ENCODE measurements around the gene AGT. TPM values are rescaled to one million over a fixed set of nuclear protein-coding genes. Genes with fewer than 3 reads are reported as not detected.

The AGT gene
- total and polyA plus RNA-seq, 4 donors, result 23.2 to 120 (median 47.6) TPM

DNA sequence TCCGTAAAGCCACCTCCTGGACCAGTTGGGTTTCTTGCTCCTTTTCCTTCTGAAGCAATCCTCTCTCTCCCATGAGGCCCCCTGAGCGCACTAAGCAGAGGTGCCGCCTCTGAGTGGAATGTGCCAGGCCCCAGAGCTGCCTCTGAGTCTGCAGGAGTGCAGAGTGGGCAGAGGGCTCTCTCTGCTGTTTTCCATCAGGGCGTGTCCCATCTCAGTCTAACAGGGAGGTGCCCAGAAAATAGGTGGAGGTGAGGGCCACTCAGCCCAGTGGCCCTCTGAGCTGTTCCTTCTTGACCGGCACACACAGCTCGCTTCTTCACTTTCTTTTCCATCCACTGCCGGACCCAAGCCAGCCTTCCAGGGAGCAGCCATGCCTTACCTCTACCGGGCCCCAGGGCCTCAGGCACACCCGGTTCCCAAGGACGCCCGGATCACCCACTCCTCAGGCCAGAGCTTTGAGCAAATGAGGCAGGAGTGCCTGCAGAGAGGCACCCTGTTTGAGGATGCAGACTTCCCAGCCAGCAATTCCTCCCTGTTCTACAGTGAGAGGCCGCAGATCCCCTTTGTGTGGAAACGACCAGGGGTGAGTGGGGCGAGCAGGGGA, 33.3 kb upstream of the AGT start, which contains the start of gene CAPN9:
TSS of gene CAPN9 (plus strand) at position 262 of the 604 bp plus-strand sequence. CDS start at position 371, 109 bp downstream.
- Histone ChIP-seq H3K27me3 (ENCODE audit: control insufficient read depth in 1 of 2, insufficient read depth in 2 of 2, low read length in 1 of 2) (no peaks in the 10 kb centered on the region), H3K4me1 (ENCODE audit: control insufficient read depth in 1 of 2, insufficient read depth in 2 of 2, low read length in 2 of 2) (no peaks in the 10 kb centered on the region), H3K27ac (ENCODE audit: low read depth in 1 of 2, low read length in 2 of 2) (no peak within 1 kb of the TSS), H3K36me3 (ENCODE audit: control insufficient read depth in 1 of 2, insufficient read depth in 2 of 2, low read length in 1 of 2) (no peaks in the 10 kb centered on the region), H3K4me3 (ENCODE audit: low read length in 2 of 2) (no peak within 1 kb of the TSS), H3K9me3 (ENCODE audit: control insufficient read depth, low read length) (no peaks in the 10 kb centered on the region)
- WGBS, 2 donors, result 85 to 86% methylated on average over 14 of the region's 14 CpGs
- intact Hi-C loops (cut with DNase I), result no loop called here
- ATAC-seq (ENCODE audit: low FRiP score) (no peak), DNase-seq (no peak)

DNA sequence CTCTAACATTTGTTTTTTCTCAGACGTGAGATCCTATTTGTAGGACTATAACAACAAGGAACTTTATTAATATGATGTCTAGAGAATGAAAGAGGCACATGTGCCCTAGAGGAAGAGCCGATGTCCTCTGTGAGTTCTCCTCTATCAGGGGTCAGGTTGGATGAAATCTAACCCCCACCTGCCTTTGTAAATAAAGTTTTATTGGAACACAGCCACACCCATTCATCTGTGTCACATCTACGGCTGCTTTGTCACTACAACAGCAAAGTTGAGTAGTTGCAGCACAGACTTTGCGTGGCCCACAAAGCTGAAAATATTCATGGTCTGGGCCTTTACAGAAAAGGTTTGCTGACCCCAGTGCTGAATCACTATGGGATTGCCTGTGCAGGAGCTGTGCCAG, 32.7 kb upstream of the AGT start:
- H3K36me3 ChIP-seq (ENCODE audit: control insufficient read depth in 1 of 2, insufficient read depth in 2 of 2, low read length in 1 of 2), result no peaks in the 10 kb centered on the region
- H3K27ac ChIP-seq (ENCODE audit: low read depth in 1 of 2, low read length in 2 of 2), result no peak overlapping the region
- H3K4me1 ChIP-seq (ENCODE audit: control insufficient read depth in 1 of 2, insufficient read depth in 2 of 2, low read length in 2 of 2), result no peaks in the 10 kb centered on the region
- no peaks in the 10 kb centered on the region for H3K9me3 ChIP-seq (ENCODE audit: control insufficient read depth, low read length)
- DNase-seq (no peak), ATAC-seq (ENCODE audit: low FRiP score) (no peak)
- H3K4me3 ChIP-seq (ENCODE audit: low read length in 2 of 2), result no peak overlapping the region
- H3K27me3 ChIP-seq (ENCODE audit: control insufficient read depth in 1 of 2, insufficient read depth in 2 of 2, low read length in 1 of 2), result no peaks in the 10 kb centered on the region
- intact Hi-C loops (cut with DNase I), result no loop called here
- WGBS, 2 donors, result 93 to 95% methylated on average over 4 of the region's 4 CpGs

DNA sequence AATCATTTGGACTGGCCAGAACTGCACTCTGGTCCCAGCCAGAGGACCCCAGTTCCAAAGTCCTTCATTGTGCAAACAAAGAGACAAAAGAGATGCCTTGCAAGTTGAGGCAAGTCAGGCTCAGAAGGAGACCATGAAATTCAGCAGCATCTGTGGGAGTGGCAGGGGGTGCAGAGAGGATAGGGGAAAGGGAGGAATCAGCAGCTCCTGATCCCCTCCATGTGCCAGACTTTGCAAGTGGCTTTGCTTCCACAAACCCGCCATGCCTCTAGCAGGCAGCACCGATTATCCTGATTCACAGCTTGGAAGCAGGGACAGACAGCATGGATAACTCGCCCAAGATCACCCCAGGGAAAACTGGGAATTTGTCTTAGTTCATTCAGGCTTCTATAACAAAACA, 31.1 kb upstream of the AGT start:
- Histone ChIP-seq H3K4me3 (ENCODE audit: low read length in 2 of 2) (no peak overlapping the region), H3K4me1 (ENCODE audit: control insufficient read depth in 1 of 2, insufficient read depth in 2 of 2, low read length in 2 of 2) (no peaks in the 10 kb centered on the region), H3K27me3 (ENCODE audit: control insufficient read depth in 1 of 2, insufficient read depth in 2 of 2, low read length in 1 of 2) (no peaks in the 10 kb centered on the region), H3K27ac (ENCODE audit: low read depth in 1 of 2, low read length in 2 of 2) (no peak overlapping the region), H3K9me3 (ENCODE audit: control insufficient read depth, low read length) (no peaks in the 10 kb centered on the region), H3K36me3 (ENCODE audit: control insufficient read depth in 1 of 2, insufficient read depth in 2 of 2, low read length in 1 of 2) (no peaks in the 10 kb centered on the region)
- intact Hi-C loops (cut with DNase I), result no loop called here
- 92% methylated on average over 3 of the region's 3 CpGs for WGBS, 2 donors
- ATAC-seq (ENCODE audit: low FRiP score) (no peak), DNase-seq (no peak)

DNA sequence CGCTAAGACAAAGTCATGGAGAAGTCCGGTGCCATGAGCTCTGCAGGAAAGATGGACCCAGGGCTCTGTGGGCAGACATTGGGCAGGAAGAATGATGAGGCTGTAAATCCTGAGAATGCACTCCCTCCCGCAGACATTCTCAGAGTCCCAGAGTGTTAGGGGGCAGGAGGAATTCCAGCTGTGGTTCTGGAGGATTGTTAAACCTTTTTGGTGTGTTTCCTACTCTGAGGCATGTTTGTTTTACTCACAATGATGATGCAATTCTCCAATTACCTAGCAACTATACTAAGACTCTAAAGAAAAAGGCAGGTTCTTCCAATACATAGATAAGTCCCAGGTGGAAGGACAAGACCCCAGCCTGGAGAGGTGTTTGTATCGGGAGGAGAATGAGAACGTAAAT, 30.5 kb upstream of the AGT start:
- H3K36me3 ChIP-seq (ENCODE audit: control insufficient read depth in 1 of 2, insufficient read depth in 2 of 2, low read length in 1 of 2), result no peaks in the 10 kb centered on the region
- no peak for DNase-seq
- intact Hi-C loops (cut with DNase I), result no loop called here
- no peaks in the 10 kb centered on the region for H3K27me3 ChIP-seq (ENCODE audit: control insufficient read depth in 1 of 2, insufficient read depth in 2 of 2, low read length in 1 of 2)
- ATAC-seq (ENCODE audit: low FRiP score), result no peak
- no peak overlapping the region for H3K4me3 ChIP-seq (ENCODE audit: low read length in 2 of 2)
- no peak overlapping the region for H3K27ac ChIP-seq (ENCODE audit: low read depth in 1 of 2, low read length in 2 of 2)
- no peaks in the 10 kb centered on the region for H3K9me3 ChIP-seq (ENCODE audit: control insufficient read depth, low read length)
- 74 to 80% methylated on average over 5 of the region's 5 CpGs for WGBS, 2 donors
- H3K4me1 ChIP-seq (ENCODE audit: control insufficient read depth in 1 of 2, insufficient read depth in 2 of 2, low read length in 2 of 2), result no peaks in the 10 kb centered on the region

DNA sequence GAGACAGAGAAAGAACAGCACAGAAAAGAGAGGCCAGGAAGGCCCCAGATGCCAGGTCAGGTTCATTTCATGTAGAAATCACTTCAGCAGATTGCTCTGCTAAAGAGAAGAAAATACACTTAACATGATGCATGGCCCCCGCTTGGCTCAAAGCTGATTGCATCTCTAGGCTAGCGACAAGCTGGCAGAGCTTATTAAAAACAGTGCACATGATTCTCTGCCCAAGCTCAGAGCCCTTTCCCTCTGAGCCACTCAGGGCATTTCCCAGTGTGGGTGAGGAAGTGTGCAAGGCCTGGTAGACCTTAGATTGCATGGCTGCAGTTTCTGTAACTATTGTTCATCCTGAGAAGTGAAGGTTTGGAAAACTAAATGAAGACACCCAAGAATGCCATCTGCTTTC, 30.0 kb upstream of the AGT start:
- Histone ChIP-seq H3K27me3 (ENCODE audit: control insufficient read depth in 1 of 2, insufficient read depth in 2 of 2, low read length in 1 of 2) (no peaks in the 10 kb centered on the region), H3K9me3 (ENCODE audit: control insufficient read depth, low read length) (no peaks in the 10 kb centered on the region), H3K27ac (ENCODE audit: low read depth in 1 of 2, low read length in 2 of 2) (no peak overlapping the region), H3K36me3 (ENCODE audit: control insufficient read depth in 1 of 2, insufficient read depth in 2 of 2, low read length in 1 of 2) (no peaks in the 10 kb centered on the region), H3K4me3 (ENCODE audit: low read length in 2 of 2) (no peak overlapping the region), H3K4me1 (ENCODE audit: control insufficient read depth in 1 of 2, insufficient read depth in 2 of 2, low read length in 2 of 2) (no peaks in the 10 kb centered on the region)
- DNase-seq (no peak), ATAC-seq (ENCODE audit: low FRiP score) (no peak)
- intact Hi-C loops (cut with DNase I), result no loop called here
- 29 to 31% methylated on average over 2 of the region's 2 CpGs for WGBS, 2 donors

GRCh38 chr1:230739564-230740290, 25.8 kb upstream of the AGT start:
- Histone ChIP-seq H3K27ac (ENCODE audit: low read depth in 1 of 2, low read length in 2 of 2) (no peak overlapping the region), H3K36me3 (ENCODE audit: control insufficient read depth in 1 of 2, insufficient read depth in 2 of 2, low read length in 1 of 2) (no peaks in the 10 kb centered on the region), H3K4me3 (ENCODE audit: low read length in 2 of 2) (no peak overlapping the region), H3K27me3 (ENCODE audit: control insufficient read depth in 1 of 2, insufficient read depth in 2 of 2, low read length in 1 of 2) (no peaks in the 10 kb centered on the region), H3K4me1 (ENCODE audit: control insufficient read depth in 1 of 2, insufficient read depth in 2 of 2, low read length in 2 of 2) (no peaks in the 10 kb centered on the region), H3K9me3 (ENCODE audit: control insufficient read depth, low read length) (no peaks in the 10 kb centered on the region)
- intact Hi-C loops (cut with DNase I), result no loop called here
- ATAC-seq (ENCODE audit: low FRiP score) (no peak), DNase-seq (no peak)
- 96% methylated on average over 12 of the region's 12 CpGs for WGBS, 2 donors

GRCh38 chr1:230737622-230738262, 23.8 kb upstream of the AGT start:
- H3K4me3 ChIP-seq (ENCODE audit: low read length in 2 of 2), result no peak overlapping the region
- DNase-seq, result no peak
- intact Hi-C loops (cut with DNase I), result no loop called here
- no peak overlapping the region for H3K27ac ChIP-seq (ENCODE audit: low read depth in 1 of 2, low read length in 2 of 2)
- no peaks in the 10 kb centered on the region for H3K9me3 ChIP-seq (ENCODE audit: control insufficient read depth, low read length)
- H3K4me1 ChIP-seq (ENCODE audit: control insufficient read depth in 1 of 2, insufficient read depth in 2 of 2, low read length in 2 of 2), result no peaks in the 10 kb centered on the region
- H3K27me3 ChIP-seq (ENCODE audit: control insufficient read depth in 1 of 2, insufficient read depth in 2 of 2, low read length in 1 of 2), result no peaks in the 10 kb centered on the region
- 80 to 91% methylated on average over 3 of the region's 3 CpGs for WGBS, 2 donors
- no peak for ATAC-seq (ENCODE audit: low FRiP score)
- no peaks in the 10 kb centered on the region for H3K36me3 ChIP-seq (ENCODE audit: control insufficient read depth in 1 of 2, insufficient read depth in 2 of 2, low read length in 1 of 2)

GRCh38 chr1:230735447-230735846, 21.5 kb upstream of the AGT start:
- ATAC-seq (ENCODE audit: low FRiP score) (no peak), DNase-seq (no peak)
- 86 to 90% methylated on average over 2 of the region's 2 CpGs for WGBS, 2 donors
- intact Hi-C loops (cut with DNase I), result no loop called here
- Histone ChIP-seq H3K36me3 (ENCODE audit: control insufficient read depth in 1 of 2, insufficient read depth in 2 of 2, low read length in 1 of 2) (no peaks in the 10 kb centered on the region), H3K27me3 (ENCODE audit: control insufficient read depth in 1 of 2, insufficient read depth in 2 of 2, low read length in 1 of 2) (no peaks in the 10 kb centered on the region), H3K27ac (ENCODE audit: low read depth in 1 of 2, low read length in 2 of 2) (no peak overlapping the region), H3K4me3 (ENCODE audit: low read length in 2 of 2) (no peak overlapping the region), H3K4me1 (ENCODE audit: control insufficient read depth in 1 of 2, insufficient read depth in 2 of 2, low read length in 2 of 2) (no peaks in the 10 kb centered on the region), H3K9me3 (ENCODE audit: control insufficient read depth, low read length) (no peaks in the 10 kb centered on the region)

- peaks cover 0 to under 1% of the 10 kb centered on the region in 2 donors for H3K4me1 ChIP-seq (ENCODE audit: control insufficient read depth in 1 of 2, insufficient read depth in 2 of 2, low read length in 2 of 2)
- intact Hi-C loops (cut with DNase I), result no loop called here
- DNase-seq (no peak), ATAC-seq (ENCODE audit: low FRiP score) (peak; percentile 16)
- H3K4me3 ChIP-seq (ENCODE audit: low read length in 2 of 2), result no peak overlapping the region
- 16 to 17% methylated on average over 5 of the region's 5 CpGs for WGBS, 2 donors
- H3K27me3 ChIP-seq (ENCODE audit: control insufficient read depth in 1 of 2, insufficient read depth in 2 of 2, low read length in 1 of 2), result no peaks in the 10 kb centered on the region
- no peak overlapping the region for H3K27ac ChIP-seq (ENCODE audit: low read depth in 1 of 2, low read length in 2 of 2)
- no peaks in the 10 kb centered on the region for H3K9me3 ChIP-seq (ENCODE audit: control insufficient read depth, low read length)
- no peaks in the 10 kb centered on the region for H3K36me3 ChIP-seq (ENCODE audit: control insufficient read depth in 1 of 2, insufficient read depth in 2 of 2, low read length in 1 of 2)
Measured at GRCh38 chr1:230730977-230731376, 17.1 kb upstream of the AGT start.
